Renal cortical epithelial cell (primary cell): ENCODE data around the gene SCCPDH. TPM values are rescaled to one million over a fixed set of nuclear protein-coding genes. Genes with fewer than 3 reads are reported as not detected.
"Not testable (repeated sequence)": the region's sequence is repeated elsewhere in the genome, so short reads cannot be mapped to it uniquely, and the experiment has no call there.

Source experiments
- DNase-seq: peaks from one replicate; pipeline ENCODE4 v3.0.0-alpha.2; 2011; ENCODE audit warnings: low read depth
- total RNA-seq: library from RNA; depleted of rRNA; stranded (reverse); fragments of >200 nt; gene quantifications from 2 replicates; pipeline ENCODE4 v1.2.3, GENCODE V29; 2014

Gene SCCPDH, protein sequence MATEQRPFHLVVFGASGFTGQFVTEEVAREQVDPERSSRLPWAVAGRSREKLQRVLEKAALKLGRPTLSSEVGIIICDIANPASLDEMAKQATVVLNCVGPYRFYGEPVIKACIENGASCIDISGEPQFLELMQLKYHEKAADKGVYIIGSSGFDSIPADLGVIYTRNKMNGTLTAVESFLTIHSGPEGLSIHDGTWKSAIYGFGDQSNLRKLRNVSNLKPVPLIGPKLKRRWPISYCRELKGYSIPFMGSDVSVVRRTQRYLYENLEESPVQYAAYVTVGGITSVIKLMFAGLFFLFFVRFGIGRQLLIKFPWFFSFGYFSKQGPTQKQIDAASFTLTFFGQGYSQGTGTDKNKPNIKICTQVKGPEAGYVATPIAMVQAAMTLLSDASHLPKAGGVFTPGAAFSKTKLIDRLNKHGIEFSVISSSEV
- total RNA-seq = 76.4 and 92.5 TPM in 2 replicates

DNA sequence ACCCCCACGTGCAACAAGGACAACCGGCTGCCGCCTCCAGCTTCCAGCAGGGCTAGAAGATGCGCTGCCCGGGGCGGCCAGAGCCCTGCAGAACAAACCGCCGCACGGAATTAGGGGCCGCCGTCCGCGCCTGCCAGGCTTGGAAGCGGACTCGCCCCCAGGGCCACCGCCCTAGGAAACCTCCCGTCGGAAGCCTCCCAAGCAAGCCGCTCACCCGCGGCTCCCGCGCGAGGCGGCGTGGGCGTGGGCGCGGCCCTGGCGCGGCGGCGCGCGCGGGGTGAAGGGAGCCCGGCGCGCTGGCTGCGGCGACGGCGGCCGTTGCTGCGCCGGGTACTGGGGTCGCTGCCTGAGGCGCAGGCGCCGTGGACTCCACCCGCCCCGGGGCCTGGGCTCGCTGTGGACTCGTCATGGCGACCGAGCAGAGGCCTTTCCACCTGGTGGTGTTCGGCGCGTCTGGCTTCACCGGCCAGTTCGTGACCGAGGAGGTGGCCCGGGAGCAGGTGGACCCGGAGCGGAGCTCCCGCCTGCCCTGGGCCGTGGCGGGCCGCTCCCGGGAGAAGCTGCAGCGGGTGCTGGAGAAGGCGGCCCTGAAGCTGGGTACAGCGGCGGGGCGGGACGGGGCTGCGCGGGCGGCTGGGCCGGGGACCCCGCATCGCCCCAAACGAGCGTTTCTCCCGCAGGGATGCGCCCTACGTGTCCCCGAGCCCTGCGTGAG is at the start of gene SCCPDH:
Gene SCCPDH (plus strand): TSS at position 394 of the 715 bp plus-strand sequence. CDS start 14 bp downstream, at position 408.
- DNase-seq = peak; percentile 19

DNA sequence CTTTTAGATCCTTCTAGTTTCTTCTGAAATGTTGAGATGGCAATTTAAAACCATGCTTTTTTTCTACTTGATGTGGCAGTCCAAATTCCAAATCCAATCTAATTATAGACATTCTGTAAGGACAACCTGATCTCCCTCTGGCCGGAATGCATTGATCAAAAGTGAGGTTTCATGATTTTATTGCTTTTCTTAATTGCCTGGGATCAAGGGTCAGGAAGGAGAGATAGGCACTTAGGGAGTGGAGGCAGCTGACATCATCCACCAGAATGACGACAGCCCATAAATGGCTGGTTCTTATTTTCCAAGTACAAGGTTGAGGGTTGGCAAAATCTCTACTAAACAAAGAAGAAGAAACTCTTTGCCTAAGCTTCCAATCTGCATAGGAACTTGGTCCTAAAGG is 46.4 kb upstream of the SCCPDH start:
- no peak for DNase-seq

DNA sequence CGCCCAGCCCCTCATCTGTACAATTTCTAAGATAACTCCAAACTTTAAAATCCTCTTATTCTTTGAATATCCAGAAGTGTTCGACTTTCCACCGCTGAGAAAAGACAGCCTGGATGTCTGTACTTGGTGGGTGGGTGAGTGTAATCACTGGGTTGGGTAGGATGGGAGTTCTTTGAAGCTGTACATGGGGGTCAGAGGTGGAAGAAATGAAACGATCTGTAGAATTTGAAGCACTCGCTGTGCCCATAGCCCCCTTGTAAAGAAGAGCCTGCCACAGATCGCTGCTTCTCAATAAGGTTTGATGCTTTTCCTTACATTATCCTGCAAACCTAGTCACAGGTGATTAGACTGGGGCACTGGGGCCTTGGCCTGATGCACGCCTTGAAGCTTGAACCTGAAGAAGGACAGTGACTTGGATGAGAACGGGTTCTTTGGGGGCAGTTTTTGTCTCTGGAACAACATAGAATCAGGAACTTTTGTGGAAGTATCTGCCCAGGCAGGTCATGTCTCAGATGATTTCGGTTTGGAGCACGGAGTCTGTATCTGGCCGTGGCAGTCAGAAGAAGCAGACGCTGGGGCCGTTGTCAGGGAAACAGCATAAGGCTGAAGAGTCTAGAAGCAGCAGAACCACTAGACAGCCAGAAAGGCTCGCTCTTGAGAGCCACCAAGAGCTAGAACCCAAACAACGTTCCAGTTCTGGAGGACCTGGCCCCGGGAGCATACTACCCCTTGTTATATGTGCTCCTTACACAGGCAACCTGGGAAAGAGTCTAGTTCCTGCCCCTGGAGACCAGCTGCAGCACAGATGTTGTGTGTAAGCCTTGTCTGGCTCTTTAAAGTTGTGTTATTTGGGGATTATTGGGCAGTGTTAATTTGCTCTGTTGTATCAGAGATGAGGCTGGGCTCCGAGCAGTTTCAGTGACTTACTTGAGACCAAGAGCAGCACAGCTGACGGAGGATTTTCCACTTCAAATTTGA is 45.1 kb upstream of the SCCPDH start:
- DNase-seq = no peak

DNA sequence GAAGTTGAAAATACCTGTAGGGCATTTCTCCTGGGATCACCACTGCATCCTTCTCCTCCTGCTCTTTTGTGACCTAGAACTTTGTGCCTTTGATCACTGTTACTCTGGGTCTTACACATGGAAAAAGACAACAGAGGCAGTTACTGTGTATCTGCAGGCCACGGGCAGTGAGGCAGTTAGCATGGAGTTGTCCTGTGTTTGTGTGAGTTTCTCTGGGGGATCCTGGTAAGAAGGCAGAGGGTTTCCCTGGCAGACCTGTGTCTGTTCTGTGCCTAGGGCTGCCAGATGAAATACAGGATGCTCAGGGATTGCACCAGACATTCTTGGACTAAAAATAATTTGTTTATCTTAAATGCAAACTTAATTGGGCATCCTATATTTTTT is 44.4 kb upstream of the SCCPDH start:
- DNase-seq = no peak

DNA sequence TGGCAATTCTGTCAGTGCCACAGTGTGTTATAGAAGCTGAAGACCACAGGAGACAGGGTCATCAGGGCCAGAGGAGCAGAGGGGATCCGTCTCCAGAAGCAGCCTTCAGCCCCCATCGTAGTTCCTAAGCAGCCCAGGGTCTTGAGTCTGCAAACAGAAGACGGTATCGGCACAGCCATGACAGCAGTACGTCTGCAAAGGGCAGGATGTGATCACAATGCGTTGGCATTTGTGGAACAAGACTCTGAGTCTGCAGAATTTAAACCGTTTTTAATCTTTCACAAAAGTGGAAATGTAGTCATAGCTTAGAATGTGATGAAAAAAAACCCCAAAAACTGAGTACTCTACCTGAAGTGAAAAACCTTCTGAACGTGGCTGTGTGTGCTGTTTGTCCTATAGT is 44.0 kb upstream of the SCCPDH start:
- DNase-seq = no peak

DNA sequence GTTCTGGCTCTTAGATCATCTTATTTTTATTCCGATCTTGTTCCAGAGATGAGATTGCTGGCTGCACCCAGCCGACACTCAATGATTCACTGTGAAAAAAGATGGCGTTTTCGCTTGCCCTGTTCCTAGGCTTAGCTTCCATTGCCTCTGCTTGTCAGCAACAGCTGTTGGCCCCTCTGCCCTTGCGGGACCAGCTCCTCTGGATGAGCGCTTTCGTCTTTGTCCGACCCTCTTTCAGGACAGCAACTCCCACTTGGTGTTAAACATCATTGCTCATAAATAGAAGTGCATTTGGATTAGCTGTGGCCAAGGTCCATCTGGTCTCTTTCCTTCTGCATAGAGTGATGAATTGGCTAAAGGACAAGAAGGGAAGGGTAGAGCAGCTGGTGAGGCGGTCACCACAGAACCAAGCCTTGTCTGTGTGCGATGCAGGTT is 43.5 kb upstream of the SCCPDH start:
- DNase-seq = no peak

DNA sequence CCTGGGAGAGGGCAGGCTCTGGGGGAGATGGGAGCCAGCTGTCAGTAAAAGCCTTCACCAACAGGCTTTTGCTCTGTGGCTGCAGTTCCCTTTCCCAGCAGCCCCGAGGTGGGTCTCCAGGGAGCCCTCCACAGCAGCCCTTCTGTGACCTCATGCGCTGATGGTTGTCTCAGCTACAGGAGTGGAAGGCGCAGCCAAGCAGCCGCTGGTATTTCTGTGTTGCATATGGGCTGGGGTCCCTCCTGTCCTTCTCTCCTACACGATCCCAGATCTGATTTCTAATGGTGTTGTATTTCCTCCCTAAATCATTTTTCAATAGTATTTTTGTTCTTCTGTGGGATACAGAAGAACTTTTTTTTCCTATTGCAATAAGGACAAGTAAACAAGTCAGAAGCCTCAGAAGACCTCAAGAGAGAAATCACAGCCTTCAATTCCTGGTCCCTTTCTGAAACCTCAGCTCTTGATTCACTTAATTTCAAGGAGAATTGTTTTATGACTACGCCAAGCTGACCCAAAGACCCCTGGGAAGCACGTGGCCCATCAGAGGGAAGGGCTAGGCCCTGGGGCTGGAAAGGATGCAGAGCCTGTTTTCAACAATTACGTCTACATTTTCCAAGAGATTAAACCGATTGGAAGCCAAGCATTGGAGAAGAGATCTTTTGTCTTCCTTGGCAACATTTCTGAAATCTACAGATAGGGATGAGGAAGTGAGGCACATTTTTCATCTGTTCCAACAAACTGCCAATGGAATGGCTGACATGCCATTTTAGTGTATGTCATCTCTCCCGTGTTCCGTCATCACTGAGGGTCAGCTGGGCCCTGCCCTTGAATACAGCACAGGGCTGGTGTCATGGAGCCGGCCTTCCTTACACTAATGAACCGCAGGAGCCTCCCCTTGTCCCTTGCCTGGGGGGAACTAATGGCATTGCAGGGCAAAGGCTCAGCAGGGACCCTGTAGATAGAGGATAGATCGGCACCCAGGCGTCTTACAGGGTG is 42.0 kb upstream of the SCCPDH start:
- no peak for DNase-seq

DNA sequence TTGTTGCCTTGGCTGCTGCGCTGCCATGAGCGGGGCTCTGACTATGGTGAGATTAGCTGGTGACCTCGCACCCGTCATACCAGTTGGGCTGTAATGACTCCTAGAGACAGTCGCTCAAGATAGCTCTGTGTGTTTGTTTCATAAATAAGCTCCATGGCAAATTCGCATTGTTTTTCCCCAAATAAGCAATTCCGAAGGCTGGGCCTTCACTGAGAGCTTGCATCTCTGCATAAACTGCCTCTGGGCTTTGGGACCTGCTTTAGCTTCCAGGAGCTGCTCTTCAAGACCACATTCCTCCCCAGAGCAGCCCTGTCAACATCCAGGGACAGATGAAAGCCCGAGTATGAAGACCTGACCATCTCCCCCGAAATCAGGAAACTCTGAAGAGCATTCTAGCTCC is 40.7 kb upstream of the SCCPDH start:
- no peak for DNase-seq

DNA sequence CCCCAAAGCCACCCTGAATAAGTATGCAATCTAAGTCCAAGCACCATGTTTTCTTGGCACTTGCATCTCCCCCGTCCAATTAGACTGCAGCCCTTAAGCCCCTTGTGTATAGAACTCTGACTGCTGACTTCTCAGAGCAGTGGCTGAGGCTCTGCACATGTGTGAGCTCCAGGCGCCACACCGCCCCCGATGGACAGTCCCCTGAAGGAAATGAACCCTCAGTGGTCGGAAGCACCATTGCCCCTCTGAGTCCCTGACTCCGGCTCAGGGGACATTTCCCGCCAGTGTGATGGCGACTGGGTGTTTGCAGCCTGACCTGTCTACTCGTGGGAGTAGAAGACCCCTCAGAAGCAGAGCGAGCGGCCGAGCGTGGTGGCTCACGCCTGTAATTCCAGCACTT is 37.2 kb upstream of the SCCPDH start:
- no peak for DNase-seq

DNA sequence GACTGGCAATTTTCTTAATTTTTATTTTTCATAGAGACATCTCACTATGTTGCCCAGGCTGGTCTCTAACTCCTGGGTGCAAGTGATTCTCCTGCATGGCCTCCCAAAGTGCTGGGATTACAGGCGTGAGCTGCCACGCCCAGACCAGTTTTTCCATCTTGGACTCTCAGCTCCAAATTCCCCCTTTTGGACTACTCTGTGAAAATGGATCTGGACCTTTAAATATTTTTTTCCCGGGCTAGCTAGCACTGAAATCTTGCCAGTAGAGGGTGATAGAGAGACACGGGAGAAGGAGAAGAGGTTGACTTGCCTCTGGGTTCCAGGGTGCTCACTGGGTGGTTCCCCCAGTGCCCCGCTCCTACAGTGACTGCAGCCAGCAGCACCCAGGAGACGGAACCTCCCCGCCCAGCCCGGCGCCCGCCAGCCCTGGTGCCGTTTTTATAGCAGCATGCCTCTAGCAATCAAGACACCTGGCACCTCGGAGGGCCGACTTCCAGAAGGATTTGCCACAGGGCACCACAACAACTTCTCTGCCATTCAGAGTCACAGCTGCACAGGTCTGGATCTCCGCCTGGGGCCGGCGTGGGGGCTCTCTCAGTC is 34.7 kb upstream of the SCCPDH start:
- DNase-seq = peak; percentile 66

DNA sequence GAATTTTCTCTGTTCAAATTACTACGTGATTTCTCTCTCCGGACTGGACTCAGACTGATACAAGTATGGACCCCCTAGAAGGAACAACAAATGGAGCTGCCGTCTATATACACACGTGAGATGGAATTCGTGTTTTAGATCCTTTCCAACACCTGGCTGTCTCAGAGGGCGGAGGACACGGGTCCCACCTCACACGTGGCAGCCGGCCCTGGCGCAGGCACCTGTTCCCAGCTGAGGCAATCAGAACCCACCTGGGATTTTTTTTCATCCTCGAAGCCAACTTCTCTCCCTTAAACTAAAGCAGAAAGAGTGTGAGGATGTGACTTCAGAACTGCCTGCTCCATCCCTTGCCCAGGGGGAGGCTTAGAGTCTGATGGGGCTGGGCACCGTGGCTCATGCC is 34.1 kb upstream of the SCCPDH start:
- no peak for DNase-seq

DNA sequence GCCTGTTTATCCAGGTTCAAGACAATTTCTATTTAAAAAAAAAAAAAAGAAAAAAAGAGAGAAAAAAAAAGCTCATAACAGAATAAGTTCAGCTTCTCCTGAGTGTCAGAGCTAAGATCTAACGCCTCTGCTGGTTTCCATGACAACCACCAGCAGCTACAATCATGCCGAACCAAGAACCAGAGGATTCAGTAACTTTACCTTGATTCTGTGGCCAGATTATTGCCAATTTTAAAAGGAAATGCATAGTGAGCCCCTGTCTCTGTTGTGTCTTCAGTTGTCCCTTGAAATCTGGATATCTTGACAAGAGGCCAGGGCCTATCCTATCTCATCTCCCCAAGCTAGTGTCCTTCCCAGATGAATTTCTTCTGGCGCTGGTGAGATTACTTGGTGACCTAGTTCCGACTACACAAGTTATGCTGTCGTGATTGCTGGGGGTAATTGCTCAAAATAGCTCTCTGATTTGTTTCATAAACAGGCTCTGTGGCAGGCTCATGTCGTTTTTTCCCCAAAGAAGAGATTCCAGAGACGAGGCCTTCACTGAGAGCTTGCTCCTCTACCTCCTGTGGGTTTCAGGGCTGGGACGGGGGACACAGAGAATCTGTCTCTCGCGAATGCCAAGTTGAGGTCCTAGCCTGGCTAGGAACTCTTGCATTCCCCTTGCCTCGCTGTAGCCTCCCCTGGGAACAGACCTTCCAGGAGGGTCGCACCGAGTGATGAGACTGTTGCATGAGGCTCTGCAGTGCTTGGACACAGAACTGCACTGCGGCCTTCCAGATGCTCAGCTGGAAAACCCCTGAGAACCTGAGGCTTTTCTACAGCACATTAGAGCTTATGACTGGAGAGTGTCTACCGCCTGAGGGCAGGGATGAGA is 32.4 kb upstream of the SCCPDH start:
- DNase-seq = no peak

DNA sequence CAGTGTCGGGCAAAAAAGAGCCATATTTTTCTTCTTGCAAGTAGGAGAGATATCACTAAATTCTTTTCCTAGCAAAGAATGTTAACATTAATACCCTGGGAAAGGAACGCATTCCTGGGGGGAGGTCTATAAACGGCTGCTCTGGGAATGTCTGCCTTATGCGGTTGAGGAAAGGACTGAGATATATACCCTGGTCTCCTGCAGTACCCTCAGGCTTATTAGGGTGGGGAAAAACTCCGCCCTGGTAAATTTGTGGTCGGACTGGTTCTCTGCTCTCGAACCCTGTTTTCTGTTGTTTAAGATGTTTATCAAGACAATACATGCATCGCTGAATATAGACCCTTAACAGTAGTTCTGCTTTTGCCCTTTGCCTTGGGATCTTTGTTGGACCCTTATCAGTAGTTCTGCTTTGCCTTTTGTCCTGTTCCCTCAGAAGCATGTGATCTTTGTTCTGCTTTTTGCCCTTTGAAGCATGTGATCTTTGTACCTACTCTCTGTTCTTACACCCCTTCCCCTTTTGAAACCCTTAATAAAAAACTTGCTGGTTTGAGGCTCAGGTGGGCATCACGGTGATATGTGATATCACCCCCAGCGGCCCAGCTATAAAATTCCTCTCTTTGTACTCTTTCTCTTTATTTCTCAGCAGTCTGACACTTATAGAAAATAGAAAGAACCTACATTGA is 29.9 kb upstream of the SCCPDH start:
- DNase-seq = not testable (repeated sequence)

DNA sequence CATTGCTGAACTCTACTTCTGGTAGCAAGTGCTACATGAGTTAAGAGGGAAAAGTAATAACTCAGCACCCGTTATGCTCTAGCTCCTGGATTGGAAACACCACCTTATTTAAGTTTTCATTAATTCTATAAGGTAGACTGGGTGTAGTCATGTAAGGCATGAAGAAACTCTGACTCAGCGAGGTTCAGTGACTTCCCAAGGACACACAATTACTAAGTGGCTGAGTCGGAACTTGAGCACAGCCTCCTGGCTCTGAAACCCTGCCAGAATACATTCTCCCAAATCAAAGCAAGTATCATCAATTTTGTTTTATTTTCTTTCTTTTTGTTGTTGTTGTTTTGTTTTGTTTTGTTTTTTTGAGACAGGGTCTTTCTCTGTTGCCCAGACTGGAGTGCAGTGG is 29.1 kb upstream of the SCCPDH start:
- peak; percentile 38 for DNase-seq

DNA sequence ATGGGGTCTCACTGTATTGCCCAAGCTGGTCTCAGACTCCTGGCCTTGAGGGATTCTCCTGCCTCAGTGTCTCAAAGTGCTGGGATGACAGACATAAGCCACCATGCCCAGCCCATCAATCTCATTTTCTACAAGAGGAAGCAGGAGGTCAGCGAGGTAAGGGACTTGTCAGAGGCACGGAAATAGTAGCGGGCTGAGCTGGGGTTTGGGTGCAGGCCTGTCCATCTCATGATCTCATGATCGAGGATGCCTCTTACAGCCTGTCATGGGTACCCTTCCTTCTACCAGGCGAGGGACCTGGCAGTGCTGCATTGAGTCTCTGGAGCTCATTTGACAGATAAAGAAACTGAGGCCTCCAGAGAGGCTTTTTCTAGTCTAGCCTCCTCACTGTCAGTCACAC is 28.5 kb upstream of the SCCPDH start:
- no peak for DNase-seq

DNA sequence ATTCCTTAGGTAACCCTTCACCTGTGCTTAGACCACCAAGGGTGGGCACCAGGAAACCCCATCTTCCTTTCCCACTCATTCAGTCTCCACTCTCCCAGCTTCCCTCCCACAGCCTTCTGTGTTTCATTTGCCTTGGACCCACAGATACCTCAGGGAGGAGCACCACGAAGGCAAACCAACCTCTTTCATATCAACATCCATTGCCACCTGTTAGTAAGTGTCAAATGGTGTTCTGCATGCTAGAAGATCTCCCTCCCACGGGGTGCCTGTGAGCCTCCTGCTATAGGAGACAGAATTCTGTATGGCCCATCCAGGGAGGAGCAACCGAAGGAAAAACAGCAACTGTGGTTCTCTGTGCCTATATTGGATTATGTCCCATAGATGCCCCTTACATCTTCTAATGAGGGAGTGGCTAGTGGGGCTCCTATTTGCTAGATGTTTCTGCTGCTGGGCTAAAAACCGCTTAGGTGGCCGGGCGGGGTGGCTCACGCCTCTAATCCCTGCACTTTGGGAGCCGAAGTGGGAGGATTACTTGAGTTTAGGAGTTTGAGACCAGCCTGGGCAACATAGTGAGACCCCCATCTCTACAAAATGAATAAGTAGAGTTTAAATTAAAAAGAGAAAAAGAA is 25.6 kb upstream of the SCCPDH start:
- no peak for DNase-seq

DNA sequence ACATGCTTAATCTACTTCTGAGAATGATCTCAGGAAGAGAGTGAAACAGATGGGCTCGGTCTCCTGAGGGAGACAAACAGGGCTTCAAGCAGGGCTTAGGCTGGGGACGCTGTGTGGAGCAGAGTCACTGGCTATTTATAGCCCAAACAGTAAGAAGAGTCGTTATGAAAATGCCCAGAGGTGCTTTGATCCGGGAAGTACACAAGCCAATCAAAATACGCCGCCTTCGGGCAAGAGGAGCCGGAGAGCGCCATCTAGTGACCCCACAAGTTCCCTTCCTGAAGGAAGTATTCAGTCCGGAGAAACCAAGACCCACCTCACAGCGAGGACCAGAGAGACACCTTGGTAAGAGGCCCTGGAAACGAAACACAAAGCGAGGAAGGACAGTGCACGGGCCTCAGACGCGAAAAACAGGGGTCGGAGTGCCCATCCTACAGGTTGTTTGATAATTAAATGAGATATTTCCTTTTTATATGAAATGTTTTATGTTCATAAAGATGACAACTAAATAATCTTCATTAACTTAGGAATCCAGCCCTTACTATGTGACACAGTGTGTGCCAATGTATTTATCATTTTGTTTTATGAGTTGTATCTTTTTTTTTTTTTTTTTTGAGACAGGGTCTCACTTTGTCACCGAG is 25.0 kb upstream of the SCCPDH start:
- peak; percentile 88 for DNase-seq

DNA sequence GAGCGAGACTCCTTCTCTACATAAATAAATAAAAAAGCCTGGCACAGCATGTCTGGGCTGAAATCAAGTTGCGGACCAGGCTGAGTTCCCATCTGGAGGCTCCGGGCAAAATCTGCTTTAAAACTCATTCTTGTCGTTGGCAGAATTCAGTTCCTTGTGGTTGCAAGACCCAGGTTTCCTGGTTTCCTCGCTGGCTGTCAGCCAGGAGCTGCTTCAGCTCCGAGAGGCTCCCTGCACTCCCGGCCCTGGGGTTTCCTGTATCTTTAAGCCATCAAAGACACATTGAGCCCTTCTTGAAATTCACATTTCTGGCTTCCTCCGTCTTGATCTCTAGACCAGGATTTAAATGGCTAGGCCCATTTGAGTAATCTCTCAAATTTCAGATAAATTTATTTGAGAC is 20.6 kb upstream of the SCCPDH start:
- DNase-seq = no peak
